Activated T-helper 1 cell treated with anti-CD3 and anti-CD28 coated beads, Interleukin-12 subunit alpha, Interleukin-12 subunit beta, Interleukin-2, Interleukin-4 antibody, amounts not matched to agents 30 ng/mL and 10 ng/mL and 1 ng/mL, durations not matched to agents 14 hours and 24 hours and 36 hours (primary cell): ENCODE results near the gene ZFP36L2. TPM values are rescaled to one million over a fixed set of nuclear protein-coding genes. Genes with fewer than 3 reads are reported as not detected.

Source experiments
- DNase-seq: peaks from one replicate; pipeline ENCODE4 v3.0.0; 2021; ENCODE audit warnings: low spot score
- H3K27ac Mint-ChIP-seq: one replicate; pipeline ENCODE4 v1.8.0; 2021; ENCODE audit warnings: mild to moderate bottlenecking, mixed read lengths
- H3K27me3 Mint-ChIP-seq: one replicate; pipeline ENCODE4 v1.8.0; 2022; ENCODE audit warnings: mild to moderate bottlenecking, moderate library complexity, mixed read lengths; ENCODE audit not compliant: insufficient read depth
- H3K36me3 Mint-ChIP-seq: one replicate; pipeline ENCODE4 v1.8.0; 2021; ENCODE audit warnings: low read depth, mixed read lengths
- H3K4me1 Mint-ChIP-seq: one replicate; pipeline ENCODE4 v1.8.0; 2021; ENCODE audit warnings: low read depth, mixed read lengths
- H3K4me3 Mint-ChIP-seq: one replicate; pipeline ENCODE4 v1.8.0; 2021; ENCODE audit warnings: mild to moderate bottlenecking, moderate library complexity, mixed read lengths
- H3K9me3 Mint-ChIP-seq: one replicate; pipeline ENCODE4 v1.8.0; 2021; ENCODE audit warnings: mixed read lengths
- intact Hi-C: fragments of 100-400 bp; cut with micrococcal nuclease; formaldehyde crosslinking; loops from one replicate; pipeline ENCODE4 v1.15.1; 2024
- total RNA-seq: library from RNA; stranded (reverse); gene quantifications from 2 replicates; pipeline ENCODE4 v1.2.3, GENCODE V29; 2022

ZFP36L2 gene
- total RNA-seq, 1 donor from 2014 or later: 92.3 TPM

- Mint-ChIP-seq H3K4me1 (no peaks in the 10 kb centered on the region), H3K9me3 (no peaks in the 10 kb centered on the region), H3K36me3 (peaks cover 12% of the 10 kb centered on the region), H3K27me3 (no peaks in the 10 kb centered on the region), H3K27ac (no peak overlapping the region), H3K4me3 (no peak overlapping the region)
- DNase-seq: no peak
- intact Hi-C loops: no loop called here
These were observed 36.5 kb upstream of the ZFP36L2 start for GRCh38 chr2:43262951-43263350.

- intact Hi-C loops: no loop called here
- Mint-ChIP-seq H3K4me1 (no peaks in the 10 kb centered on the region), H3K4me3 (no peak overlapping the region), H3K9me3 (no peaks in the 10 kb centered on the region), H3K27me3 (no peaks in the 10 kb centered on the region), H3K27ac (no peak overlapping the region), H3K36me3 (peaks cover 15% of the 10 kb centered on the region)
- DNase-seq: no peak
These were observed 35.8 kb upstream of the ZFP36L2 start for GRCh38 chr2:43262239-43262638.

- DNase-seq: no peak
- Mint-ChIP-seq H3K27me3 (no peaks in the 10 kb centered on the region), H3K9me3 (no peaks in the 10 kb centered on the region), H3K36me3 (peaks cover 14% of the 10 kb centered on the region), H3K4me1 (no peaks in the 10 kb centered on the region), H3K4me3 (no peak overlapping the region), H3K27ac (no peak overlapping the region)
- intact Hi-C loops: no loop called here
These were observed 33.1 kb upstream of the ZFP36L2 start for GRCh38 chr2:43259512-43259911.

GRCh38 chr2:43258547-43259156, 32.2 kb upstream of the ZFP36L2 start:
- H3K36me3 Mint-ChIP-seq: peaks cover 11% of the 10 kb centered on the region
- H3K4me1 Mint-ChIP-seq: no peaks in the 10 kb centered on the region
- no peaks in the 10 kb centered on the region for H3K9me3 Mint-ChIP-seq
- intact Hi-C loops: no loop called here
- H3K4me3 Mint-ChIP-seq: no peak overlapping the region
- DNase-seq: no peak
- H3K27me3 Mint-ChIP-seq: no peaks in the 10 kb centered on the region
- no peak overlapping the region for H3K27ac Mint-ChIP-seq

GRCh38 chr2:43255296-43255910, 29.0 kb upstream of the ZFP36L2 start:
- H3K27me3 Mint-ChIP-seq: no peaks in the 10 kb centered on the region
- no peak overlapping the region for H3K27ac Mint-ChIP-seq
- DNase-seq: no peak
- no peaks in the 10 kb centered on the region for H3K4me1 Mint-ChIP-seq
- intact Hi-C loops: no loop called here
- H3K4me3 Mint-ChIP-seq: no peak overlapping the region
- no peaks in the 10 kb centered on the region for H3K9me3 Mint-ChIP-seq
- H3K36me3 Mint-ChIP-seq: peaks cover 7% of the 10 kb centered on the region

GRCh38 chr2:43254331-43254730, 27.9 kb upstream of the ZFP36L2 start:
- no peak overlapping the region for H3K4me3 Mint-ChIP-seq
- H3K9me3 Mint-ChIP-seq: no peaks in the 10 kb centered on the region
- intact Hi-C loops: no loop called here
- H3K4me1 Mint-ChIP-seq: no peaks in the 10 kb centered on the region
- no peak for DNase-seq
- peaks cover 7% of the 10 kb centered on the region for H3K36me3 Mint-ChIP-seq
- H3K27me3 Mint-ChIP-seq: no peaks in the 10 kb centered on the region
- no peak overlapping the region for H3K27ac Mint-ChIP-seq

- intact Hi-C loops: no loop called here
- H3K27me3 Mint-ChIP-seq: no peaks in the 10 kb centered on the region
- no peak overlapping the region for H3K27ac Mint-ChIP-seq
These were observed 24.8 kb upstream of the ZFP36L2 start for GRCh38 chr2:43251171-43251731.

GRCh38 chr2:43250015-43250414, 23.6 kb upstream of the ZFP36L2 start:
- no peaks in the 10 kb centered on the region for H3K4me1 Mint-ChIP-seq
- intact Hi-C loops: no loop called here
- H3K27ac Mint-ChIP-seq: no peak overlapping the region
- no peaks in the 10 kb centered on the region for H3K9me3 Mint-ChIP-seq
- no peak overlapping the region for H3K4me3 Mint-ChIP-seq
- DNase-seq: no peak
- H3K36me3 Mint-ChIP-seq: peaks cover 4% of the 10 kb centered on the region
- H3K27me3 Mint-ChIP-seq: no peaks in the 10 kb centered on the region

More at GRCh38 chr2:43251171-43251731, 24.8 kb upstream of the ZFP36L2 start:
- Mint-ChIP-seq H3K4me3 (no peak overlapping the region), H3K36me3 (peaks cover 4% of the 10 kb centered on the region), H3K9me3 (no peaks in the 10 kb centered on the region), H3K4me1 (no peaks in the 10 kb centered on the region)
- no peak for DNase-seq

GRCh38 chr2:43248621-43249020, 22.2 kb upstream of the ZFP36L2 start:
- Mint-ChIP-seq H3K4me1 (no peaks in the 10 kb centered on the region), H3K9me3 (no peaks in the 10 kb centered on the region), H3K27ac (no peak overlapping the region), H3K27me3 (no peaks in the 10 kb centered on the region), H3K36me3 (no peaks in the 10 kb centered on the region), H3K4me3 (no peak overlapping the region)
- DNase-seq: no peak
- intact Hi-C loops: no loop called here

GRCh38 chr2:43246641-43247040, 20.2 kb upstream of the ZFP36L2 start:
- peaks cover 3% of the 10 kb centered on the region for H3K36me3 Mint-ChIP-seq
- H3K27me3 Mint-ChIP-seq: no peaks in the 10 kb centered on the region
- H3K9me3 Mint-ChIP-seq: no peaks in the 10 kb centered on the region
- no peak for DNase-seq
- H3K4me3 Mint-ChIP-seq: no peak overlapping the region
- H3K27ac Mint-ChIP-seq: no peak overlapping the region
- no peaks in the 10 kb centered on the region for H3K4me1 Mint-ChIP-seq
- intact Hi-C loops: no loop called here

GRCh38 chr2:43241558-43241957, 15.2 kb upstream of the ZFP36L2 start:
- H3K4me1 Mint-ChIP-seq: peaks cover 8% of the 10 kb centered on the region
- intact Hi-C loops: no loop called here
- H3K36me3 Mint-ChIP-seq: peaks cover 4% of the 10 kb centered on the region
- no peak overlapping the region for H3K27ac Mint-ChIP-seq
- H3K4me3 Mint-ChIP-seq: no peak overlapping the region
- H3K9me3 Mint-ChIP-seq: no peaks in the 10 kb centered on the region
- H3K27me3 Mint-ChIP-seq: no peaks in the 10 kb centered on the region
- DNase-seq: no peak

- H3K27me3 Mint-ChIP-seq: no peaks in the 10 kb centered on the region
- intact Hi-C loops: no loop called here
- no peak overlapping the region for H3K27ac Mint-ChIP-seq
- peaks cover 4% of the 10 kb centered on the region for H3K36me3 Mint-ChIP-seq
- H3K4me1 Mint-ChIP-seq: peaks cover 8% of the 10 kb centered on the region
- no peak overlapping the region for H3K4me3 Mint-ChIP-seq
- no peak for DNase-seq
- no peaks in the 10 kb centered on the region for H3K9me3 Mint-ChIP-seq
These were observed 14.4 kb upstream of the ZFP36L2 start for GRCh38 chr2:43240766-43241150.

- no peak overlapping the region for H3K27ac Mint-ChIP-seq
- intact Hi-C loops: no loop called here
- peaks cover 8% of the 10 kb centered on the region for H3K4me1 Mint-ChIP-seq
- DNase-seq: no peak
- H3K4me3 Mint-ChIP-seq: no peak overlapping the region
- H3K36me3 Mint-ChIP-seq: peaks cover 4% of the 10 kb centered on the region
- H3K27me3 Mint-ChIP-seq: no peaks in the 10 kb centered on the region
- H3K9me3 Mint-ChIP-seq: no peaks in the 10 kb centered on the region
These were observed 13.8 kb upstream of the ZFP36L2 start for GRCh38 chr2:43239981-43240765.
